ENCODE results near the gene RHOBTB3. TPM values are rescaled to one million over a fixed set of nuclear protein-coding genes. Genes with fewer than 3 reads are reported as not detected.

The RHOBTB3 gene
- total and polyA plus RNA-seq, 2 donors (not counting 1 experiment from before 2014, with no cell fraction given) = 337 to 338 TPM

DNA sequence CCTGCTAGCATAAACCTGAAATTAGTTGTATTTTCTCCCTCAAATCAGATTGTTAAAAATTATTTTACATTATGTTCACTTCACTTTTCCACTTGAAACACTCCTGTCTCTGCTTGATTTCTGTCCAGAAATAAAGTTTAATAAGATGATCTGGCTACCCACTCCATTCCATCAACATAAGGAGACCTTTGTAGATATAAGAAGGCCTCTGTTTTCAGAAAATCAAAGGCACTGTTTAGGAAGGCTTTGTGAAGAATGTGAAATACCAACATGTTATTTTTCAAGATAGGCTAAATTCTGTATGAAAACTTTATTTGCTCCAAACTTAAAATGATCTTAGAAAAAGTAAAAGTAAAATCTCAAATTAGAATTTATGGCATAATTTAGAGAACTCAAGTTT lies 15.1 kb downstream of the RHOBTB3 start:
- Histone ChIP-seq H3K9ac (ENCODE audit: insufficient read depth, low read length) (no peak overlapping the region), H3K4me2 (ENCODE audit: extremely low read depth, insufficient read depth, low read length) (no peak overlapping the region), H3K36me3 (ENCODE audit: control insufficient read depth, insufficient read depth, low read length) (peaks cover 14% of the 10 kb centered on the region), H3K79me2 (ENCODE audit: control insufficient read depth, insufficient read depth, low read length) (peaks cover 22% of the 10 kb centered on the region), H3K9me3 (ENCODE audit: control insufficient read depth, insufficient read depth, low read depth, low read length) (no peaks in the 10 kb centered on the region), H4K20me1 (ENCODE audit: control insufficient read depth, extremely low read depth, insufficient read depth, low read length) (no peaks in the 10 kb centered on the region), H2AFZ (ENCODE audit: low read length) (no peak overlapping the region), H3K4me3 (replicated peaks in 1 of 4; ENCODE audit: control extremely low read depth in 1 of 4, insufficient read depth in 1 of 4, low read depth in 3 of 4, low read length in 4 of 4) (no peak overlapping the region), H3K27me3 (ENCODE audit: control insufficient read depth, insufficient read depth, low read length) (no peaks in the 10 kb centered on the region), H3K4me1 (ENCODE audit: control insufficient read depth, extremely low read depth, insufficient read depth, low read length) (peaks cover 5% of the 10 kb centered on the region), H3K27ac (ENCODE audit: insufficient read depth, low read length) (no peak overlapping the region)
- TF ChIP-seq CTCF (conservative IDR thresholded peaks at IDR 0.05 in 1 of 2, IDR thresholded peaks at IDR 0.05 in 1 of 2; ENCODE audit: low read depth in 1 of 2, low read length in 2 of 2) (no peak), EZH2 (IDR thresholded peaks at IDR 0.05; ENCODE audit: low read length, missing control alignments) (no peak)
- DNase-seq (ENCODE audit: low read depth in 2 of 2) = no peak

GRCh38 chr5:95746722-95747679 lies 15.9 kb downstream of the RHOBTB3 start:
- peaks cover 21% of the 10 kb centered on the region for H3K79me2 ChIP-seq (ENCODE audit: control insufficient read depth, insufficient read depth, low read length)
- H3K4me3 ChIP-seq (replicated peaks in 1 of 4; ENCODE audit: control extremely low read depth in 1 of 4, insufficient read depth in 1 of 4, low read depth in 3 of 4, low read length in 4 of 4) = no peak overlapping the region
- peaks cover 5% of the 10 kb centered on the region for H3K4me1 ChIP-seq (ENCODE audit: control insufficient read depth, extremely low read depth, insufficient read depth, low read length)
- H3K9ac ChIP-seq (ENCODE audit: insufficient read depth, low read length) = no peak overlapping the region
- no peak for TF ChIP-seq EZH2 (IDR thresholded peaks at IDR 0.05; ENCODE audit: low read length, missing control alignments)
- TF ChIP-seq CTCF (conservative IDR thresholded peaks at IDR 0.05 in 1 of 2, IDR thresholded peaks at IDR 0.05 in 1 of 2; ENCODE audit: low read depth in 1 of 2, low read length in 2 of 2) = no peak
- no peak overlapping the region for H2AFZ ChIP-seq (ENCODE audit: low read length)
- H3K27ac ChIP-seq (ENCODE audit: insufficient read depth, low read length) = no peak overlapping the region
- no peaks in the 10 kb centered on the region for H3K9me3 ChIP-seq (ENCODE audit: control insufficient read depth, insufficient read depth, low read depth, low read length)
- H3K4me2 ChIP-seq (ENCODE audit: extremely low read depth, insufficient read depth, low read length) = no peak overlapping the region
- H4K20me1 ChIP-seq (ENCODE audit: control insufficient read depth, extremely low read depth, insufficient read depth, low read length) = no peaks in the 10 kb centered on the region
- H3K36me3 ChIP-seq (ENCODE audit: control insufficient read depth, insufficient read depth, low read length) = peaks cover 14% of the 10 kb centered on the region
- H3K27me3 ChIP-seq (ENCODE audit: control insufficient read depth, insufficient read depth, low read length) = no peaks in the 10 kb centered on the region
- peak in 1 of 2 donors; percentile 13 for DNase-seq (ENCODE audit: low read depth in 2 of 2)

DNA sequence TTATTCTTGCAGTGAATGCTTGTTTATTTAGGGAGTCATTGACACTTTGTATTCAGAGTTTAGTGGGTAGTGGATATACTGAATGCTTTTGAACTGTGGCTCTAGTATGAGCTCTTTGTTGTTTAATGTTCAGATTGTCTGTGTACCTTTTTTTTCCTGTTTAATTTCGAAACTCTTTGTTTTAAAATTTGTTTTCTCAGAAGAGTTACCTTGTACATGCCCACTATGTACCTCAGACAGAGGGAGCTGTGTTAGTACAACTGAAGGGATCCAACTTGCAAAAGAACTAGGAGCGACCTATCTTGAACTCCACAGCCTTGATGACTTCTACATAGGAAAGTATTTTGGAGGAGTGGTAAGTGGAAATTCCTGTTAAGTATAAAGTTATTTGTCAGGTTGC lies 17.0 kb downstream of the RHOBTB3 start:
- no peak overlapping the region for H3K4me3 ChIP-seq (replicated peaks in 1 of 4; ENCODE audit: control extremely low read depth in 1 of 4, insufficient read depth in 1 of 4, low read depth in 3 of 4, low read length in 4 of 4)
- peaks cover 18% of the 10 kb centered on the region for H3K36me3 ChIP-seq (ENCODE audit: control insufficient read depth, insufficient read depth, low read length)
- H3K4me1 ChIP-seq (ENCODE audit: control insufficient read depth, extremely low read depth, insufficient read depth, low read length) = peaks cover 5% of the 10 kb centered on the region
- no peak for DNase-seq (ENCODE audit: low read depth in 2 of 2)
- H3K9ac ChIP-seq (ENCODE audit: insufficient read depth, low read length) = no peak overlapping the region
- TF ChIP-seq CTCF (conservative IDR thresholded peaks at IDR 0.05 in 1 of 2, IDR thresholded peaks at IDR 0.05 in 1 of 2; ENCODE audit: low read depth in 1 of 2, low read length in 2 of 2) = no peak
- TF ChIP-seq EZH2 (IDR thresholded peaks at IDR 0.05; ENCODE audit: low read length, missing control alignments) = no peak
- H3K79me2 ChIP-seq (ENCODE audit: control insufficient read depth, insufficient read depth, low read length) = peaks cover 22% of the 10 kb centered on the region
- H3K9me3 ChIP-seq (ENCODE audit: control insufficient read depth, insufficient read depth, low read depth, low read length) = no peaks in the 10 kb centered on the region
- no peaks in the 10 kb centered on the region for H4K20me1 ChIP-seq (ENCODE audit: control insufficient read depth, extremely low read depth, insufficient read depth, low read length)
- no peak overlapping the region for H2AFZ ChIP-seq (ENCODE audit: low read length)
- no peak overlapping the region for H3K4me2 ChIP-seq (ENCODE audit: extremely low read depth, insufficient read depth, low read length)
- no peaks in the 10 kb centered on the region for H3K27me3 ChIP-seq (ENCODE audit: control insufficient read depth, insufficient read depth, low read length)
- H3K27ac ChIP-seq (ENCODE audit: insufficient read depth, low read length) = no peak overlapping the region

All from fibroblast of lung (primary cell).